WTC11 (cell line): ENCODE data around the gene PACS1. TPM values are rescaled to one million over a fixed set of nuclear protein-coding genes. Genes with fewer than 3 reads are reported as not detected.

Experiments used
- ATAC-seq: fragments of 200-7000 bp; cut with Tn5 transposase; 2 replicates; pipeline ENCODE4 v1.10.0; 2021; ENCODE audit warnings: mild to moderate bottlenecking, moderate library complexity
- CTCF ChIA-PET: fragments of 300-600 bp; sonication (Branson Sonifier 250); formaldehyde crosslinking; loops from one replicate; lab custom pipeline; 2021; ENCODE audit warnings: antibody characterized with exemption; lab: Charles Lee
- POLR2A ChIA-PET: fragments of 350-600 bp; sonication (Branson Sonifier 250); formaldehyde crosslinking; loops from one replicate; lab custom pipeline; 2021; ENCODE audit warnings: antibody characterized with exemption; lab: Charles Lee
- DNase-seq: peaks from one replicate; pipeline ENCODE4 v3.0.0; 2021; ENCODE audit warnings: low spot score
- H3K27ac Mint-ChIP-seq: 2 replicates; pipeline ENCODE4 v1.8.0; 2021; ENCODE audit warnings: mixed read lengths
- H3K27me3 Mint-ChIP-seq: 2 replicates; pipeline ENCODE4 v1.8.0; 2021; ENCODE audit warnings: low read depth, mild to moderate bottlenecking, moderate library complexity, mixed read lengths
- H3K36me3 Mint-ChIP-seq: 2 replicates; pipeline ENCODE4 v1.8.0; 2021; ENCODE audit warnings: mixed read lengths
- H3K4me1 Mint-ChIP-seq: 2 replicates; pipeline ENCODE4 v1.8.0; 2022; ENCODE audit warnings: mixed read lengths
- H3K4me3 Mint-ChIP-seq: 2 replicates; pipeline ENCODE4 v1.8.0; 2021; ENCODE audit warnings: mild to moderate bottlenecking, moderate library complexity, mixed read lengths
- H3K9me3 Mint-ChIP-seq: 2 replicates; pipeline ENCODE4 v1.8.0; 2021; ENCODE audit warnings: mixed read lengths
- AFF4 ChIP-seq: sonication (generic); formaldehyde crosslinking; IDR thresholded peaks from 2 replicates; pipeline ENCODE4 v1.8.1; 2023; ENCODE audit warnings: mild to moderate bottlenecking, missing genetic modification reagents, borderline replicate concordance
- CBFB ChIP-seq: sonication (generic); formaldehyde crosslinking; IDR thresholded peaks from 2 replicates; pipeline ENCODE4 v1.8.1; 2022; ENCODE audit warnings: mild to moderate bottlenecking, low read depth, missing genetic modification reagents
- CREB1 ChIP-seq: sonication (generic); formaldehyde crosslinking; IDR thresholded peaks from 2 replicates; pipeline ENCODE4 v1.8.0; 2023; ENCODE audit warnings: mild to moderate bottlenecking, missing genetic modification reagents
- CREM ChIP-seq: sonication (generic); formaldehyde crosslinking; IDR thresholded peaks from 2 replicates; pipeline ENCODE4 v1.8.1; 2022; ENCODE audit warnings: mild to moderate bottlenecking, missing genetic modification reagents, moderate library complexity
- E2F4 ChIP-seq: sonication (generic); formaldehyde crosslinking; IDR thresholded peaks from 2 replicates; pipeline ENCODE4 v1.8.1; 2022; ENCODE audit warnings: low read depth, mild to moderate bottlenecking, moderate library complexity, missing genetic modification reagents, borderline replicate concordance
- GRHL2 ChIP-seq: fragments of 250-450 bp; sonication (Bioruptor Pico); IDR thresholded peaks from 2 replicates; pipeline ENCODE4 v1.8.0; 2022; ENCODE audit warnings: mild to moderate bottlenecking, moderate library complexity; ENCODE audit not compliant: insufficient replicate concordance, severe bottlenecking
- IRF2 ChIP-seq: sonication (generic); formaldehyde crosslinking; IDR thresholded peaks from 2 replicates; pipeline ENCODE4 v1.8.0; 2022; ENCODE audit warnings: low read depth, missing genetic modification reagents, borderline replicate concordance
- RELA ChIP-seq: sonication (generic); formaldehyde crosslinking; IDR thresholded peaks from 2 replicates; pipeline ENCODE4 v1.8.1; 2022; ENCODE audit warnings: missing genetic modification reagents, mild to moderate bottlenecking, borderline replicate concordance
- SMAD3 ChIP-seq: sonication (generic); formaldehyde crosslinking; IDR thresholded peaks from 2 replicates; pipeline ENCODE4 v1.8.0; 2022; ENCODE audit warnings: missing genetic modification reagents, mild to moderate bottlenecking, borderline replicate concordance
- SOX15 ChIP-seq: fragments of 250-450 bp; sonication (Bioruptor Pico); IDR thresholded peaks from 2 replicates; pipeline ENCODE4 v1.9.0; 2021; ENCODE audit warnings: mild to moderate bottlenecking
- SP1 ChIP-seq: sonication (generic); formaldehyde crosslinking; conservative IDR thresholded peaks from 2 replicates; pipeline ENCODE4 v1.8.1; 2022; ENCODE audit warnings: missing genetic modification reagents
- ZNF219 ChIP-seq: sonication (generic); formaldehyde crosslinking; IDR thresholded peaks from 2 replicates; pipeline ENCODE4 v1.8.0; 2023; ENCODE audit warnings: missing genetic modification reagents, mild to moderate bottlenecking, borderline replicate concordance
- ZNF416 ChIP-seq: fragments of 250-450 bp; sonication (Bioruptor Pico); IDR thresholded peaks from 2 replicates; pipeline ENCODE4 v1.9.0; 2021; ENCODE audit warnings: mild to moderate bottlenecking, inconsistent platforms
- ZNF423 ChIP-seq: fragments of 250-450 bp; sonication (Bioruptor Pico); IDR thresholded peaks from 2 replicates; pipeline ENCODE4 v2.1.2; 2022; ENCODE audit warnings: mild to moderate bottlenecking, moderate library complexity
- ZNF671 ChIP-seq: fragments of 250-450 bp; sonication (Bioruptor Pico); IDR thresholded peaks from 2 replicates; pipeline ENCODE4 v1.8.0; 2021; ENCODE audit warnings: mild to moderate bottlenecking
- total RNA-seq: library from RNA; stranded (reverse); gene quantifications from 3 replicates; pipeline ENCODE4 v1.2.3, GENCODE V29; 2021
- TF ChIP-seq, protein P1 (sequence below): sonication (generic); formaldehyde crosslinking; IDR thresholded peaks from 2 replicates; pipeline ENCODE4 v1.8.0; 2023; ENCODE audit warnings: missing genetic modification reagents, mild to moderate bottlenecking, borderline replicate concordance
- TF ChIP-seq, protein P2 (sequence below): sonication (generic); formaldehyde crosslinking; IDR thresholded peaks from 2 replicates; pipeline ENCODE4 v1.8.0; 2022; ENCODE audit warnings: mild to moderate bottlenecking, missing genetic modification reagents
- TF ChIP-seq, protein P3 (sequence below): sonication (generic); formaldehyde crosslinking; IDR thresholded peaks from 2 replicates; pipeline ENCODE4 v1.8.0; 2022; ENCODE audit warnings: mild to moderate bottlenecking, missing genetic modification reagents
- TF ChIP-seq, protein P4 (sequence below): fragments of 250-450 bp; sonication (Bioruptor Pico); IDR thresholded peaks from 2 replicates; pipeline ENCODE4 v1.9.0; 2021; ENCODE audit warnings: mild to moderate bottlenecking

Gene PACS1
- total RNA-seq, 1 experiment from 2014 or later, result 34.8 TPM

- TF ChIP-seq, protein P1, sequence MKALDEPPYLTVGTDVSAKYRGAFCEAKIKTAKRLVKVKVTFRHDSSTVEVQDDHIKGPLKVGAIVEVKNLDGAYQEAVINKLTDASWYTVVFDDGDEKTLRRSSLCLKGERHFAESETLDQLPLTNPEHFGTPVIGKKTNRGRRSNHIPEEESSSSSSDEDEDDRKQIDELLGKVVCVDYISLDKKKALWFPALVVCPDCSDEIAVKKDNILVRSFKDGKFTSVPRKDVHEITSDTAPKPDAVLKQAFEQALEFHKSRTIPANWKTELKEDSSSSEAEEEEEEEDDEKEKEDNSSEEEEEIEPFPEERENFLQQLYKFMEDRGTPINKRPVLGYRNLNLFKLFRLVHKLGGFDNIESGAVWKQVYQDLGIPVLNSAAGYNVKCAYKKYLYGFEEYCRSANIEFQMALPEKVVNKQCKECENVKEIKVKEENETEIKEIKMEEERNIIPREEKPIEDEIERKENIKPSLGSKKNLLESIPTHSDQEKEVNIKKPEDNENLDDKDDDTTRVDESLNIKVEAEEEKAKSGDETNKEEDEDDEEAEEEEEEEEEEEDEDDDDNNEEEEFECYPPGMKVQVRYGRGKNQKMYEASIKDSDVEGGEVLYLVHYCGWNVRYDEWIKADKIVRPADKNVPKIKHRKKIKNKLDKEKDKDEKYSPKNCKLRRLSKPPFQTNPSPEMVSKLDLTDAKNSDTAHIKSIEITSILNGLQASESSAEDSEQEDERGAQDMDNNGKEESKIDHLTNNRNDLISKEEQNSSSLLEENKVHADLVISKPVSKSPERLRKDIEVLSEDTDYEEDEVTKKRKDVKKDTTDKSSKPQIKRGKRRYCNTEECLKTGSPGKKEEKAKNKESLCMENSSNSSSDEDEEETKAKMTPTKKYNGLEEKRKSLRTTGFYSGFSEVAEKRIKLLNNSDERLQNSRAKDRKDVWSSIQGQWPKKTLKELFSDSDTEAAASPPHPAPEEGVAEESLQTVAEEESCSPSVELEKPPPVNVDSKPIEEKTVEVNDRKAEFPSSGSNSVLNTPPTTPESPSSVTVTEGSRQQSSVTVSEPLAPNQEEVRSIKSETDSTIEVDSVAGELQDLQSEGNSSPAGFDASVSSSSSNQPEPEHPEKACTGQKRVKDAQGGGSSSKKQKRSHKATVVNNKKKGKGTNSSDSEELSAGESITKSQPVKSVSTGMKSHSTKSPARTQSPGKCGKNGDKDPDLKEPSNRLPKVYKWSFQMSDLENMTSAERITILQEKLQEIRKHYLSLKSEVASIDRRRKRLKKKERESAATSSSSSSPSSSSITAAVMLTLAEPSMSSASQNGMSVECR (CRISPR knock-in tag), result no peak
- TF ChIP-seq SP1 (no peak), CREM (CRISPR knock-in tag) (no peak), SMAD3 (CRISPR knock-in tag) (no peak), ZNF416 (CRISPR knock-in tag) (no peak), AFF4 (CRISPR knock-in tag) (no peak)
- TF ChIP-seq, protein P2, sequence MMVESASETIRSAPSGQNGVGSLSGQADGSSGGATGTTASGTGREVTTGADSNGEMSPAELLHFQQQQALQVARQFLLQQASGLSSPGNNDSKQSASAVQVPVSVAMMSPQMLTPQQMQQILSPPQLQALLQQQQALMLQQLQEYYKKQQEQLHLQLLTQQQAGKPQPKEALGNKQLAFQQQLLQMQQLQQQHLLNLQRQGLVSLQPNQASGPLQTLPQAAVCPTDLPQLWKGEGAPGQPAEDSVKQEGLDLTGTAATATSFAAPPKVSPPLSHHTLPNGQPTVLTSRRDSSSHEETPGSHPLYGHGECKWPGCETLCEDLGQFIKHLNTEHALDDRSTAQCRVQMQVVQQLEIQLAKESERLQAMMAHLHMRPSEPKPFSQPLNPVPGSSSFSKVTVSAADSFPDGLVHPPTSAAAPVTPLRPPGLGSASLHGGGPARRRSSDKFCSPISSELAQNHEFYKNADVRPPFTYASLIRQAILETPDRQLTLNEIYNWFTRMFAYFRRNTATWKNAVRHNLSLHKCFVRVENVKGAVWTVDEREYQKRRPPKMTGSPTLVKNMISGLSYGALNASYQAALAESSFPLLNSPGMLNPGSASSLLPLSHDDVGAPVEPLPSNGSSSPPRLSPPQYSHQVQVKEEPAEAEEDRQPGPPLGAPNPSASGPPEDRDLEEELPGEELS, result no peak
These were observed 178.8 kb downstream of the PACS1 start (continued) for GRCh38 chr11:66248903-66249302.

GRCh38 chr11:66251809-66252208 lies 181.7 kb downstream of the PACS1 start:
- ChIA-PET CTCF (interaction anchor here (1.6 to 2.2 kb wide), 2 partner anchors 13 to 29 kb away, joined by 8 read pairs; no protein-coding TSS in a partner anchor), POLR2A (interaction anchor here (0.9 kb wide), 1 partner anchor 9 kb away, joined by 3 read pairs; no protein-coding TSS in a partner anchor)
- Mint-ChIP-seq H3K4me1 (peaks cover 8% of the 10 kb centered on the region), H3K27me3 (peaks cover 3% of the 10 kb centered on the region), H3K27ac (no peak overlapping the region), H3K36me3 (no peaks in the 10 kb centered on the region), H3K4me3 (no peak overlapping the region), H3K9me3 (no peaks in the 10 kb centered on the region)
- DNase-seq (no peak), ATAC-seq (no peak)
- no peak for TF ChIP-seq ZNF423 (CRISPR knock-in tag)
- no peak for TF ChIP-seq CREB1 (CRISPR knock-in tag)
- TF ChIP-seq ZNF416 (CRISPR knock-in tag), result no peak
- no peak for TF ChIP-seq CBFB (CRISPR knock-in tag)
- TF ChIP-seq ZNF219 (CRISPR knock-in tag), result no peak
- TF ChIP-seq, protein P2, result no peak
- no peak for TF ChIP-seq SOX15 (CRISPR knock-in tag)
- no peak for TF ChIP-seq GRHL2
- TF ChIP-seq IRF2, result no peak
- TF ChIP-seq E2F4, result no peak
- TF ChIP-seq ZNF671, result no peak
- TF ChIP-seq, protein P3, sequence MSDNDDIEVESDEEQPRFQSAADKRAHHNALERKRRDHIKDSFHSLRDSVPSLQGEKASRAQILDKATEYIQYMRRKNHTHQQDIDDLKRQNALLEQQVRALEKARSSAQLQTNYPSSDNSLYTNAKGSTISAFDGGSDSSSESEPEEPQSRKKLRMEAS, result no peak
- TF ChIP-seq, protein P4, sequence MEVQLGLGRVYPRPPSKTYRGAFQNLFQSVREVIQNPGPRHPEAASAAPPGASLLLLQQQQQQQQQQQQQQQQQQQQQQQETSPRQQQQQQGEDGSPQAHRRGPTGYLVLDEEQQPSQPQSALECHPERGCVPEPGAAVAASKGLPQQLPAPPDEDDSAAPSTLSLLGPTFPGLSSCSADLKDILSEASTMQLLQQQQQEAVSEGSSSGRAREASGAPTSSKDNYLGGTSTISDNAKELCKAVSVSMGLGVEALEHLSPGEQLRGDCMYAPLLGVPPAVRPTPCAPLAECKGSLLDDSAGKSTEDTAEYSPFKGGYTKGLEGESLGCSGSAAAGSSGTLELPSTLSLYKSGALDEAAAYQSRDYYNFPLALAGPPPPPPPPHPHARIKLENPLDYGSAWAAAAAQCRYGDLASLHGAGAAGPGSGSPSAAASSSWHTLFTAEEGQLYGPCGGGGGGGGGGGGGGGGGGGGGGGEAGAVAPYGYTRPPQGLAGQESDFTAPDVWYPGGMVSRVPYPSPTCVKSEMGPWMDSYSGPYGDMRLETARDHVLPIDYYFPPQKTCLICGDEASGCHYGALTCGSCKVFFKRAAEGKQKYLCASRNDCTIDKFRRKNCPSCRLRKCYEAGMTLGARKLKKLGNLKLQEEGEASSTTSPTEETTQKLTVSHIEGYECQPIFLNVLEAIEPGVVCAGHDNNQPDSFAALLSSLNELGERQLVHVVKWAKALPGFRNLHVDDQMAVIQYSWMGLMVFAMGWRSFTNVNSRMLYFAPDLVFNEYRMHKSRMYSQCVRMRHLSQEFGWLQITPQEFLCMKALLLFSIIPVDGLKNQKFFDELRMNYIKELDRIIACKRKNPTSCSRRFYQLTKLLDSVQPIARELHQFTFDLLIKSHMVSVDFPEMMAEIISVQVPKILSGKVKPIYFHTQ (CRISPR knock-in tag), result no peak
- TF ChIP-seq RELA (CRISPR knock-in tag), result no peak
